Neural progenitor cell (in vitro differentiated cells): ENCODE results near the gene ALK. TPM values are rescaled to one million over a fixed set of nuclear protein-coding genes. Genes with fewer than 3 reads are reported as not detected.

ENCODE experiments used
- DNase-seq: peaks from one replicate; pipeline ENCODE4 v3.0.0-alpha.2; 2016; ENCODE audit warnings: low spot score
- H2AFZ ChIP-seq: fragments of 200-600 bp; sonication (generic); replicated peaks from 2 replicates; pipeline ENCODE4 v1.6.1; 2016; ENCODE audit warnings: antibody characterized with exemption
- H3F3A ChIP-seq: fragments of 200-600 bp; sonication (generic); 2 replicates; pipeline ENCODE4 v1.6.1; 2016; ENCODE audit warnings: antibody characterized with exemption, low read depth
- H3K27ac ChIP-seq: fragments of 200-600 bp; sonication (generic); 2 replicates; pipeline ENCODE4 v1.5.1; 2016; ENCODE audit warnings: mild to moderate bottlenecking
- H3K27me3 ChIP-seq: fragments of 200-600 bp; sonication (generic); 2 replicates; pipeline ENCODE4 v1.6.1; 2016; ENCODE audit warnings: mild to moderate bottlenecking, moderate library complexity
- H3K36me3 ChIP-seq: fragments of 200-600 bp; sonication (generic); 2 replicates; pipeline ENCODE4 v1.5.1; 2016
- H3K4me1 ChIP-seq: fragments of 200-600 bp; sonication (generic); 2 replicates; pipeline ENCODE4 v1.6.1; 2016; ENCODE audit warnings: mixed run types
- H3K4me2 ChIP-seq: fragments of 200-600 bp; sonication (generic); 2 replicates; pipeline ENCODE4 v1.6.1; 2016
- H3K4me3 ChIP-seq: fragments of 200-600 bp; sonication (generic); 2 replicates; pipeline ENCODE4 v1.5.1; 2016
- H3K79me2 ChIP-seq: fragments of 200-600 bp; sonication (generic); 2 replicates; pipeline ENCODE4 v1.6.1; 2016; ENCODE audit warnings: low read depth
- H3K9ac ChIP-seq: fragments of 200-600 bp; sonication (generic); 2 replicates; pipeline ENCODE4 v1.6.1; 2016
- H3K9me3 ChIP-seq: fragments of 200-600 bp; sonication (generic); 2 replicates; pipeline ENCODE4 v1.5.1; 2016; ENCODE audit warnings: low read depth
- H4K20me1 ChIP-seq: fragments of 200-600 bp; sonication (generic); 2 replicates; pipeline ENCODE4 v1.6.1; 2016; ENCODE audit warnings: low read depth
- H3K27ac Mint-ChIP-seq: 3 replicates; pipeline ENCODE4 v1.8.0; 2021; ENCODE audit warnings: mixed read lengths
- H3K27me3 Mint-ChIP-seq: 2 replicates; pipeline ENCODE4 v1.8.0; 2022; ENCODE audit warnings: low read depth, mild to moderate bottlenecking, inconsistent platforms, moderate library complexity, mixed read lengths; ENCODE audit not compliant: insufficient read depth
- H3K36me3 Mint-ChIP-seq: 3 replicates; pipeline ENCODE4 v1.8.0; 2021; ENCODE audit warnings: mixed read lengths
- H3K4me1 Mint-ChIP-seq: 3 replicates; pipeline ENCODE4 v1.8.0; 2021; ENCODE audit warnings: mixed read lengths
- H3K4me3 Mint-ChIP-seq: 3 replicates; pipeline ENCODE4 v1.8.0; 2021; ENCODE audit warnings: mild to moderate bottlenecking, moderate library complexity, mixed read lengths
- H3K9me3 Mint-ChIP-seq: 3 replicates; pipeline ENCODE4 v1.8.0; 2020; ENCODE audit warnings: mixed read lengths
- CTCF ChIP-seq: fragments of 200-600 bp; sonication (generic); IDR thresholded peaks from 2 replicates; pipeline ENCODE4 v1.5.1; 2017; ENCODE audit warnings: antibody characterized with exemption, mild to moderate bottlenecking
- EZH2 ChIP-seq: fragments of 200-600 bp; sonication (generic); IDR thresholded peaks from 2 replicates; pipeline ENCODE4 v1.6.1; 2017; ENCODE audit warnings: antibody characterized with exemption, mild to moderate bottlenecking, moderate library complexity
- EZH2phosphoT487 ChIP-seq: fragments of 200-600 bp; sonication (generic); IDR thresholded peaks from 2 replicates; pipeline ENCODE4 v1.6.1; 2017; ENCODE audit warnings: antibody characterized with exemption
- total RNA-seq: library from RNA; depleted of rRNA; stranded (reverse); fragments of >200 nt; gene quantifications from 2 replicates; pipeline ENCODE4 v1.2.3, GENCODE V29; 2015; ENCODE audit warnings: low replicate concordance

ALK gene
- total RNA-seq, 1 donor from 2014 or later: not detected

- Histone ChIP-seq H4K20me1 (no peaks in the 10 kb centered on the region), H3K36me3 (no peaks in the 10 kb centered on the region), H3F3A (no peaks in the 10 kb centered on the region), H3K4me1 (peaks cover 4% of the 10 kb centered on the region), H3K27ac (no peak overlapping the region), H3K9ac (no peak overlapping the region), H3K4me3 (no peak overlapping the region), H2AFZ (no peak overlapping the region), H3K27me3 (no peaks in the 10 kb centered on the region), H3K79me2 (no peaks in the 10 kb centered on the region), H3K4me2 (no peak overlapping the region), H3K9me3 (no peaks in the 10 kb centered on the region)
- H3K27ac Mint-ChIP-seq: no peak overlapping the region
- no peak for DNase-seq
- H3K36me3 Mint-ChIP-seq: no peaks in the 10 kb centered on the region
- peaks cover 2% of the 10 kb centered on the region for H3K27me3 Mint-ChIP-seq
- H3K4me1 Mint-ChIP-seq: peaks cover 8% of the 10 kb centered on the region
- H3K9me3 Mint-ChIP-seq: peaks cover 4% of the 10 kb centered on the region
- no peak overlapping the region for H3K4me3 Mint-ChIP-seq
- no peak for TF ChIP-seq CTCF
- TF ChIP-seq EZH2phosphoT487: no peak
- no peak for TF ChIP-seq EZH2
Observed at GRCh38 chr2:29865512-29865911, 55.9 kb downstream of the ALK start.

GRCh38 chr2:29864988-29865387 lies 56.4 kb downstream of the ALK start:
- Histone ChIP-seq H3F3A (no peaks in the 10 kb centered on the region), H3K79me2 (no peaks in the 10 kb centered on the region), H3K27ac (no peak overlapping the region), H3K36me3 (no peaks in the 10 kb centered on the region), H3K4me2 (no peak overlapping the region), H3K9me3 (no peaks in the 10 kb centered on the region), H3K4me1 (peaks cover 4% of the 10 kb centered on the region), H3K4me3 (no peak overlapping the region), H4K20me1 (no peaks in the 10 kb centered on the region), H3K9ac (no peak overlapping the region), H3K27me3 (no peaks in the 10 kb centered on the region), H2AFZ (no peak overlapping the region)
- TF ChIP-seq EZH2phosphoT487 (no peak), EZH2 (no peak), CTCF (no peak)
- Mint-ChIP-seq H3K27ac (no peak overlapping the region), H3K9me3 (peaks cover 4% of the 10 kb centered on the region), H3K27me3 (peaks cover 2% of the 10 kb centered on the region), H3K4me1 (peaks cover 6% of the 10 kb centered on the region), H3K36me3 (no peaks in the 10 kb centered on the region), H3K4me3 (no peak overlapping the region)
- no peak for DNase-seq

GRCh38 chr2:29855924-29856639 lies 65.3 kb downstream of the ALK start:
- Histone ChIP-seq H3K4me1 (no peaks in the 10 kb centered on the region), H3K4me3 (no peak overlapping the region), H3K9me3 (no peaks in the 10 kb centered on the region), H3K27ac (no peak overlapping the region), H3F3A (no peaks in the 10 kb centered on the region), H4K20me1 (no peaks in the 10 kb centered on the region), H3K36me3 (no peaks in the 10 kb centered on the region), H3K9ac (no peak overlapping the region), H3K27me3 (no peaks in the 10 kb centered on the region), H3K4me2 (no peak overlapping the region), H2AFZ (no peak overlapping the region), H3K79me2 (no peaks in the 10 kb centered on the region)
- H3K4me1 Mint-ChIP-seq: no peaks in the 10 kb centered on the region
- no peaks in the 10 kb centered on the region for H3K36me3 Mint-ChIP-seq
- no peak for DNase-seq
- no peak overlapping the region for H3K4me3 Mint-ChIP-seq
- no peak overlapping the region for H3K27ac Mint-ChIP-seq
- H3K27me3 Mint-ChIP-seq: peaks cover 4% of the 10 kb centered on the region
- TF ChIP-seq CTCF (no peak), EZH2phosphoT487 (no peak), EZH2 (no peak)
- H3K9me3 Mint-ChIP-seq: peaks cover 2% of the 10 kb centered on the region
